NCI-H1436 (cell line): ENCODE data around the gene MRNIP.
"Not testable (repeated sequence)": the region's sequence is repeated elsewhere in the genome, so short reads cannot be mapped to it uniquely, and the experiment has no call there.

Experiments used
- DNase-seq: peaks from one replicate; lab custom pipeline; 2025; lab: John Stamatoyannopoulos, UW

MRNIP gene

DNA sequence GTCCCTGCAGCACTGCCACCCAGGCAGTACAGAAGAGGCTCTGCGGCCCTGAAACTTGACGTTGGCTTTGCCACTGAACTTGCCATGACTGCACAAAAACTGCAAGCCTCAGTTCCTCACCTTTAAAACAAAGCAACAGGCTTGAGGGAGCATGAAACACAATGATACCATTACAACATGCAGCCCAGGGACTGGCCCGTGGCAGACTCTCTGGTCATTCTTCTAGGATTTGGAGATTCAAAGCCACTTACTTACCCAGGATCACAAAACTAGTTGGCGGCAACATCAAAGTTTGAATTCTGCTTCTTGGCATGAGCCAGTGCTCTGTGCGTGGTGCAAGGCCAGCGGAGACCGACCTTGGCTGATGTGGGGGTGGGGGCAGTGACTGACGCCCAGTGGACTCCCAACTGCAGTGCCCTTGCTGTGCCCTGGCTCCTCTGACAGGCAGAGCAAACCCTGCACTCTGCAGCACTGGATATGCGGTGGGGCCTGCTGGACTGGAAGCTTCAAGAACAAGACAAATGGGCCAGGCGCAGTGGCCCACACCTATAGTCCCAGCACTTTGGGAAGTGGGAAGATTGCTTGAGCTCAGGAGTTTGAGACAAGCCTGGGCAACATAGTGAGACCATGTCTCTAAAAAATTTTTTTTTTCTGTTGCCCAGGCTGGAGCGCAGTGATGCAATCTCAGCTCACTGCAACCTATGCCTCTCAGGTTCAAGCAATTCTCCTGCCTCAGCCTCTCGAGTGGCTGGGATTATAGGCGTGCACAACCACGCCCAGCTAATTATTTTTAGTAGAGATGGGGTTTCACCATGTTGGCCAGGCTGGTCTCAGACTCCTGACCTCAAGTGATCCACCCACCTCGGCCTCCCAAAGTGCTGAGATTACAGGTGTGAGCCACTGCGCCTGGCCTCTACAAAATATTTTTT, 19.0 kb downstream of the MRNIP start:
- DNase-seq: no peak

DNA sequence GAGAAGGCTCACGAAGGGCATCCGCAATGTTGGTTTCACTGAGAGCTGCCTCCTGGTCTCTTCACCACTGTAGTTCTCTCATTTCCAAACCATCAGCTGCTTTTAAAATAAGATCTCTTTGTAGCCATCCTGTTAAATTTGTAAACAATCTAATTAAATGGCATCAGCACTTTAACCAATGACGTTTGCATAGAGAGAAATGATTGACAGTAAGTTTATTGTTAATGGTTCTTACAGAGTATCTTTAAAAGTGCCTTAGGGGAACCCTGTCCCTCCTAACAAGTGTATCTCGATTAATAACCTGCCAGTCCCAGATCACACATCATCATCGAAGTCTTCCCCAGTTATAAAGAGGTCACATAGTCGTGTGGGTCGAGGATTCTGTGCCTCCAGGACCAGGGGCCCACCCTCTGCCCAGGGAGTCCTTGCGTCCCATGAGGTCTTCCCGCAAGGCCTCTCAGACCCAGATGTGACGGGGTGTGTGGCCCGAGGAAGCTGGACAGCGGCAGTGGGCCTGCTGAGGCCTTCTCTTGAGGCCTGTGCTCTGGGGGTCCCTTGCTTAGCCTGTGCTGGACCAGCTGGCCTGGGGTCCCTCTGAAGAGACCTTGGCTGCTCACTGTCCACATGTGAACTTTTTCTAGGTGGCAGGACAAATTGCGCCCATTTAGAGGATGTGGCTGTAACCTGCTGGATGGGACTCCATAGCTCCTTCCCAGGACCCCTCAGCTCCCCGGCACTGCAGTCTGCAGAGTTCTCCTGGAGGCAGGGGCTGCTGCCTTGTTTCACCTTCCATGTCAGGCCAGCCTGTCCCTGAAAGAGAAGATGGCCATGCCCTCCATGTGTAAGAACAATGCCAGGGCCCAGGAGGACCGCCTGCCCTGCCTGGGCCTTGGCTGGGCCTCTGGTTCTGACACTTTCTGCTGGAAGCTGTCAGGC, 21.3 kb downstream of the MRNIP start:
- DNase-seq: no peak

GRCh38 chr5:179836225-179837019, 22.2 kb downstream of the MRNIP start:
- DNase-seq: no peak

DNA sequence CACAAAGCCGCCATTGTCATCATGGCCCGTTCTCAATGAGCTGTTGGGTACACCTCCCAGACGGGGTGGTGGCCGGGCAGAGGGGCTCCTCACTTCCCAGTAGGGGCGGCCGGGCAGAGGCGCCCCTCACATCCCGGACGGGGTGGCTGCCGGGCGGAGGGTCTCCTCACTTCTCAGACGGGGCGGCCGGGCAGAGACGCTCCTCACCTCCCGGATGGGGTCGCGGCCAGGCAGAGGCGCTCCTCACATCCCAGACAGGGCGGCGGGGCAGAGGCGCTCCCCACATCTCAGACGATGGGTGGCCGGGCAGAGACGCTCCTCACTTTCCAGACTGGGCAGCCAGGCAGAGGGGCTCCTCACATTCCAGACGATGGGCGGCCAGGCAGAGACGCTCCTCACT, 23.7 kb downstream of the MRNIP start:
- DNase-seq: not testable (repeated sequence)

DNA sequence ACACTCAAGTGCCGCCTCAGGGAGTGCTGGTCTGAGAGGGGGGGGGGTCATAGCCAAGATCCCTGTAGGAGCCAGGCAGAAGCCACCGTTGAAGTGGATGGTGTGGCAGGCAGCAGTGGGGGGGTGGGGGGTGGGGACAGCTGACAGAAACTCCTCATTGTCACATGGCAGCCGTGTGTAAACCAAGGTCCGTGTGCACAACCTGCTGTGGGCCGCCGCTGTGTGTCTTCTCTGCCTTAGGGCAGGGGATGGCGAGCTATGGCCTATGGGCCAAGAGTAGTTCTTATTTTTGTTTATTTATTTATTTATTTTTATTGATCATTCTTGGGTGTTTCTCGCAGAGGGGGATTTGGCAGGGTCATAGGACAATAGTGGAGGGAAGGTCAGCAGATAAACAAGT, 24.5 kb downstream of the MRNIP start:
- no peak for DNase-seq

GRCh38 chr5:179833709-179834070, 24.9 kb downstream of the MRNIP start:
- DNase-seq: no peak

DNA sequence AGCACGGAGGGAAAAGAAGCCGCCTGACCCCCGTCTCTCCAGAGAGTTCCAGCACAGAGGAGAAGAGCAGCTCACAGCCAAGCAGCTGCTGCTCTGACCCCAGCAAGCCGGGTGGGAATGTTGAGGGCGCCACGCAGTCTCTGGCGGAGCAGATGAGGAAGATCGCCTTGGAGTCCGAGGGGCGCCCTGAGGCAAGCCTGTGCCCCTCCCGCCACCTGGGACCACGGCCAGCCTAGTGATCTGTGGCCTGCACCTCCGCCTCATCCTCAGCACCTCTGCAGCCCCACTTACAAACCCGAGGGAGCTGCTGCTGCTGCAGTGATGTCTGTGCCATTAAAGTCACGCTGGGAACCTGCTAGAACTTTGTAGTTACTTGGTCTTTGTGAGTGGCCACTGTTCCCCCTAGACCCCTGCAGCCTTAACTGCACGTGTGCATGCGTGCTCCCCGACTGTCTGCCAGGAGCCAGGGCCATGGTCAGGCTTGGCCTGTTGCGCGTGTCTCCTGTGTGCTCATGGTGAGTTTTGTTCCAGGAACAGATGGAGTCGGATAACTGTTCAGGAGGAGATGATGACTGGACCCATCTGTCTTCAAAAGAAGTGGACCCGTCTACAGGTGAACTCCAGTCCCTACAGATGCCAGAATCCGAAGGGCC, 25.4 kb downstream of the MRNIP start:
- no peak for DNase-seq

GRCh38 chr5:179832039-179832745, 26.4 kb downstream of the MRNIP start:
- no peak for DNase-seq

DNA sequence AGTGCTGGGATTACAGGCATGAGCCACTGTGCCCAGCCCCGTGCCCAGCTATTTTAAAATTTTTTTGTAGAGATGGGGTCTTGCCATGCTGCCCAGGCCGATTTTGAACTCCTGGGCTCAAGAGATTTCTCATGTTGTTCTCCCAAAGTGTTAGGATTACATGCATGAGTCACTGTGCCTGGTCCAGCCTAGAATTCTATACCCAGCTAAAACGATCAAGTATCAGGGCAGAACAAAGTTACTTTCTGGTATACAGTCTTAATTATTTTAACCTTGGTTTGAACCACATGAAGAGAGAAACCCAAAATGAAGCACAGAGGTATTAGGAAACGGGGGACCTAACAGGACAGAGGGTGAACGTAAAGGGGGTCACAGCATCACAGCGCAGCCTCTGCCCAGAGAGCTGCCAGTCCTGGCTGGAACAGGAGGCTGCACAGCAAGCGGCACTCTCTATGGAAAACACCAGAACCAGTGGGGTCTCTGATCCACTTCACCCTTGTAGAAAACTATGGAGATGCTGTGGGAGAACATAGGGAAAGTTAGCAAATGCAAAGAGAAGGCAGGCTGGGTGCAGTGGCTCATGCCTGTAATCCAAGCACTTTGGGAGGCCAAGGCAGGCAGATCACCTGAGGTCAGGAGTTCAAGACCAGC, 27.7 kb downstream of the MRNIP start:
- DNase-seq: no peak

GRCh38 chr5:179829732-179830435, 28.7 kb downstream of the MRNIP start:
- no peak for DNase-seq

- DNase-seq: no peak
These were observed 29.7 kb downstream of the MRNIP start for GRCh38 chr5:179828756-179829421.

DNA sequence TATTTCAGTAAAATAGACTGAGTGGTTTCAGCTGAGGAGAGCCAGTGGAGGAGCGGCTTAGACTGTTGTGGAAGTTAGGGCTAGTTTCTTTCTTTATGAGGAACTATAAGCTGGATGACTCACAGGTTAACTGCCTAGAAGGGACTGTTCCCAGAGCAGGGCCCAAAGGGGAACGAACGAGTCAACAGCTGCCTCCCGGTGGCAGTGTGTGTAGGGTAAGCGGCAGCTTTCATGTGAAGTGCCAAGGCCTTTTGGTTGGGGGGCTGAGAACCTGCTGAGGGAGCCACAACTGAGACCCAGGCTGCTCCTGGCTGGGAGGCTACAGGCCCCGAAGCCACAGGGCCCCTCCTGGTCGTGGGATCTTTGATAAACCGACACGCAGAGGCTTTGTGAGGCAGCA, 30.9 kb downstream of the MRNIP start:
- no peak for DNase-seq

GRCh38 chr5:179825655-179826182, 32.9 kb downstream of the MRNIP start:
- DNase-seq: no peak

- DNase-seq: no peak
These were observed 33.9 kb downstream of the MRNIP start for GRCh38 chr5:179824745-179825112.

GRCh38 chr5:179823937-179824744, 34.5 kb downstream of the MRNIP start:
- no peak for DNase-seq

DNA sequence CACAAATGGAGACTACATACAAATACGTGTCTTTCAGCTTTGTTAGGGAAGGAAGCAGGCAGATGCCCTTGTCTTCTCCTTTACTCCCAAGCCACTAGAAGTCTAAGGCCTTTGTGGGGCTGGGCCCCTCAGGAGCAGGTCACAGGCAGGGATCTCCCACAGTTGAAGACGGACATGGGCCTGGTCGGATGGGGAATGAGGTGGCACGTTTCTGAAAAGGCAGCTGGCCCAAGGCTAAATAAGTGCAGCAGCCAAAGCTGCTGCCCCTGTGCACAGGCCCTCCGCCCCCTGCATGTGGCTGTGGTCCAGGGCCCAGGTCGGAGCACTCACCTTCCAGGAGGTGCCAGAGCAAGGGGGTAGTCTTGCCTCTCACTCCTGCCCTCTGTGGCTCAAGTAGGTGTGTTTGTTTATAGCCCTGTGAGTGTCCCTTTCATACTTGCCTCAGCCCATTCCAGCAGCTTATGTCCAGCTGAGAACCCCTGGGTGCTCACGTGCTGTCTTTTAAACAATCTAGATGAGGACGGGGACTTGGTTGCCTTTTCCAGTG, 36.1 kb downstream of the MRNIP start:
- no peak for DNase-seq

- DNase-seq: no peak
These were observed 36.6 kb downstream of the MRNIP start for GRCh38 chr5:179822059-179822432.
